NCI-H460 (cell line): ENCODE data around the gene DENND1A. TPM values are rescaled to one million over a fixed set of nuclear protein-coding genes. Genes with fewer than 3 reads are reported as not detected.

Source experiments
- DNase-seq: peaks from one replicate; pipeline ENCODE4 v3.0.0-alpha.2; 2016; ENCODE audit warnings: low read depth; ENCODE audit errors: extremely low read depth
- total RNA-seq: library from RNA; depleted of rRNA; stranded (reverse); fragments of >200 nt; shearing (Covaris generic); gene quantifications from 2 replicates; pipeline ENCODE4 v1.2.3, GENCODE V29; 2014

The DENND1A gene
- total RNA-seq, 1 experiment from 2014 or later = 32.7 TPM

DNA sequence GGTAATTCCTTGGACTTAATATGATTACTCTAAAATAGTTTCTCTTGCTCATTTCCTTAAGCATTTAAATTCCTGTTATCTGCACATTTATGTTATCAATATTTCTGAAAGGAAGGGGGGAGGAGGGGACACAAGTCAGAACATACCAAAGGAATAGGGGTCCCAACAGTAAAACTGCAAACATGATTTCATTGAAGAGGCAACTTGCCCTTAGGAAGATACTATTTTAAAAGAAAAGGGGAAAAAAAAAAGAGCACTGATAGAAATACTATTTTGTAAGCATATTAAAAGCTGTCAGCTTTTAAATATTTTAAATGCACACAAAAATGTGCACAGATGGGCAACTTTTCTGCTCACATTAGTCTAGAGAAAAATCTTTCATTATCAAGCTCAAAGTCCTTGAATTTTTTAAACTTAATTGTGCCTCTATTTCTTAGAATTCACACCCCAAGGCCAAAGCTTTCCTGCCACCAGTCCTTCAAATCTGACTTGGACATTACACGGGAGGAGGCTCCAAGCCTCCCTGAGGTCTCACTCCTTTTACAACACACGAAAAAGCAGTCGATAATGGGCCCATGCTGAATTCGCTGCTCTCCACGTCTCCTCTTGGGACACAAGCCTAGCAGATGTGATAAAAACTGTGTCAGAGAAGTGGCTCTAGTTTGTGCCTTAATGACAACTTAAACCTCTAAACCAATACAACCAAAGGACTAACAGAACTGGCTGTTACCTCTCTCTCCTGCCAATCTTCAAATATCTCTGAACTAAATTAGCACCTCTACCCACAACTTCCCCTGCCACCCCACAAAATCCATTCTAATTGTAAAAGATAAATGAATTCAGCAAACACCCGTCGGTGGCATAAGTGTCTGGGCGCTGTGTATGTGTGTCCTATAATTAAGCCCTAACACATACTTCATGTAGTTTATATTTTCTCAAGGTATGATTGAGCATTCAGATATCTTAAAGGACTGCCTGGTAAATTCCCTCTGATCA lies 154.3 kb downstream of the DENND1A start:
- no peak for DNase-seq

DNA sequence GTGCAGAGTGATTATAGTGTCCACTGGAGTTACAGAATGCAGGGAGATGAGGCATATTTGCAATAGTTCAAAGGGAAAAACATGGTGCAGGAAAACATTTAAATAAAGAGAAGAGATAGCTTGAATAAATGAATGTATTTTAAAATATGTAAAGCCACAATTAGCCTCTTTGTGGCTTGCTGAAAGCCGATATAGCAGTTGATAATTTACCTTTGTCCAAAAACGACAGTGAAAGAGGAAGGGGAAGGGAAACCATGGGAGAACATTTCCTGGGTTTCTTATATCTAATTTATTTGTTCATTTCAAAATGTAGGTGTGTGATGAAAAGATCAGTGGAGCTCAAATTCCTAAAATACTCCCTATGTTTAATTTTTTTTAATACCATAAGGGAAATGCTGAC lies 156.1 kb downstream of the DENND1A start:
- DNase-seq = no peak

GRCh38 chr9:123772967-123773366 lies 157.0 kb downstream of the DENND1A start:
- DNase-seq = no peak

DNA sequence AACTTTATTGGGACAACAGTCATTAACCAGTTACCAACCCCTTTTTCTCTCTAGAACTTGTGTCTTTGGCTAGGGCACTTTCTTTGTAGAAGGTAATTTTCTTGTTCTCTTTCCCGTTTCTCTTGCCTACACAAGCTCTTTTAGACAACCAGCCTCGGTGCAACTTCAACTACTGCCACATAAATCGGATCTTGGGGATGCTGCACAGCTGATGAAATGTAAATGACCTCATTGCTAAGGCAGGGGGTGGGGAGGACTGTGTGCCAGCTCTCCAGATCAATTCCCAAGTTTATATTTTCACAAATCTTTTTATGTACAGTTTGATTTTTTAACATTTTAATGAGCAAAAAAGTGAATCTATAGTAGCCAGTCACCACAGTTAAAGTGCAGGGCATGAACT lies 157.6 kb downstream of the DENND1A start:
- DNase-seq = no peak

- DNase-seq = no peak
Observed at GRCh38 chr9:123771690-123772089, 158.2 kb downstream of the DENND1A start.

GRCh38 chr9:123769719-123770118 lies 160.2 kb downstream of the DENND1A start:
- DNase-seq = no peak

- DNase-seq = no peak
Observed at GRCh38 chr9:123763910-123764588, 165.9 kb downstream of the DENND1A start.

DNA sequence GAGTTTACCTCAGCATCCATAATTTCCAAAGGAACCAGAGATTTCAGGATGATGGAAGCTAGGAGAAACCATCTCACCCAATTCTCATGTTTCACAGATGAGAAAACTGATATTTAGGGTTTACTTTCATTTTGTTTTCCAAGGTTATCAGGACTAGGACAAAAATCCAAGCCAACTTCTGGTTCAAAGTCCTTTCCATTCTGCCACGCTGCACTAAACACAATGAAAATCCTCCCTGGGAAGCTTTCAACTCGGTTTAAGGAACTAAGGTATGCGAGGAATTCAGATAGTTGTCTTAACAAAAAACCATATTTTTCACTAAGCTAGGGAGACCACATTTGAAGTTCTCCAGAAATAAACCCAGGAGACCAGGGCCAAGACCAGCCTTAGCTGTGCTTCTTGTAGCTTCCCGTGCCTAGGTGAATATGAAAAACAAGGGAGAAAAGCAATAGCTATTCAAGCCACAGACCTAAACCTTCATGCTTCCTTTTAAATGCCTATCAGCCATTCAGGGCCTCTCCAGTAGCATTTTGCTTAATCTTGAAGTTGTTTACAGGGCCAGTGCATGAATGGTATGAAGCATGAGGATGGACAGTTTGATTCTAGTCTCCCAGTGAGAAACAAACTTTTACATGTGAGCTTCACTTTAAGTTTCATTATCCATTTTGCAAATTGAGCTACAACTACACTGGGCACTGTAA lies 167.9 kb downstream of the DENND1A start:
- DNase-seq = no peak

DNA sequence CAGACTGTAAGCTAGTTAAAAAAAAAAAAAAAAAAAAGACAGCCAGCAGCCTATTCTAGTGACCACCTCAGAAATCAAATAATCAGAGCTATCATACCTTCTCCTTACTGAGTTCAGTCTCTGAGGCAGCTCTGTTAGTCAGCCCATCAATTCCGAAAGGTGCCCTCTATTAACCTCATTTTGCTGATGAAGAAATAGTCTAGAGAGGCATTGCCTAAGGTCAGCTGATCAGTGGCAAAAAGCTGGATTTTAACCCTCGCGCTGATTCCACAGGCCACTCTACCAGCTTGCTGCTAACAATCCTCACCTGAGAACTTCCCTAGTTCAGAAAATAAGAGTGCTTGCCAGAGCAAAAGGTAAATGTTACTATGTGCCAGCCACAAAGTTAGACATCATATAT lies 172.0 kb downstream of the DENND1A start:
- no peak for DNase-seq

DNA sequence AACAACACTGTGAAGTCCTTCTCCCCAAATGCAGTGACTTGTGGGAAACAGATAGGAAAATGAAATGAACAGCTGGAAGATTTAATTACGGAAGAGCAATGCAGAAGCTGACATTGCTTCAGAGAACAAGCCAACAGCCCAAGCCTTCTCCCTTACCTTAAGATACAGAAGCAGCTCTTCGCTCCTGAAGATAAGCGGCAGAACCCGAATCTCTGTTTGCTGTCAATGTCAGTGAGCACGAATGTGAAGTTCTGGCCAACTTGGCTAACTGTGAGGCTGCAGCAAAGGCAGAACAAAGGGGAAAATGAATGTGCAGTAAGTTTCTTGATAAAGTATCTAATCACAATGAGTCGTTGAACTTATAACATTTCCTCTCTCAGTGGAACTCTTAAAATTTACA lies 172.4 kb downstream of the DENND1A start:
- no peak for DNase-seq

DNA sequence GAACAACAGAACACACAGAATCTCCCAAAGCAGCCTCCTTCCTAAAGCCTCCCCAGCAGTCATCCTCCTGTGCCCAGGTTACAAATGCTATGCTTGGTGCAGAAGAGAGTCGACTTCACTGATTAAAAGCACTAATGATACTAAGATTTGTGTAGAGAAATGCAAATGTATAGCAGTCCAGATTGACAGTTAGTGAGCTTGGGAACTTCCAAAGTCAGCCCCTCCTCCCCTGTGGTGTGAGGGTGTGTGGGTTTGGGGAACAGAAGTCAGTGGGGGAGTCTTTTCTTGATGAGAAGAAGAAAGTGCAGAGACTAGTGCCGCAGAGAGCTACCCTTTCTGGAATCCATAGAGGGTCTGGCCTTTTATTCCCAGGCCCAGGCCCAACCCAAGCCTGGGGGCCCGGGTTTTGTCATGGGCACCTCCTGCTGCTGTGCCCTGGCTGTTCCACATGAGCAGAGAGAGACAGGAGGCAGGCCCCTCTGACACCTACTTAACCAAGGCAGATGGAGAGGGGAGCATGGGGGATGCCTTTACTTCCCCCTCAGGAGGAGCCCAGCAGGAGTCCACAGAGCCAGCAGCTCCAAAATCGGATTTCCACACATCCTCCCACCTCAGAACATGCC lies 173.3 kb downstream of the DENND1A start:
- DNase-seq = no peak

- no peak for DNase-seq
Observed at GRCh38 chr9:123753669-123754258, 176.2 kb downstream of the DENND1A start.

- DNase-seq = no peak
Observed at GRCh38 chr9:123753016-123753415, 176.9 kb downstream of the DENND1A start.

GRCh38 chr9:123749580-123750202 lies 180.2 kb downstream of the DENND1A start:
- no peak for DNase-seq

DNA sequence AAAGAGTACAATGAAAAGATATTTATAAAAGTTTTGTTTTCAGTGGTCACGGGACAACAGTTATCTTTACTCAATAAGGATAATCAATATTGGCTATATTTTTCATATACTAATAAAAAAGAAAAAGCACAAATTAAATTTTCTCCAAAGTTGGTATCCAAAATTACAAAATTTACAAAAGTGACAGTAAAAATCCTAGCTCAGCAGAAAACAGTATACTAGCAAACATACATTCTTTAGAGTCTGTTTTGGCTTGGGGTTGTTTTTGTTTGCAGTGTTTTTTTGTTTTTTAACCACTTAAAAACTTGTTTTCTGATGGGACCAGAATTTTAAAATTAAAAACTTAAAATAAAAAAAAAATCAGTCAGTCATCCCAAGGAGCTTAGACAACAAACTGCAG lies 183.2 kb downstream of the DENND1A start:
- DNase-seq = no peak

- no peak for DNase-seq
Observed at GRCh38 chr9:123745933-123746332, 184.0 kb downstream of the DENND1A start.

- DNase-seq = no peak
Observed at GRCh38 chr9:123745451-123745850, 184.5 kb downstream of the DENND1A start.

DNA sequence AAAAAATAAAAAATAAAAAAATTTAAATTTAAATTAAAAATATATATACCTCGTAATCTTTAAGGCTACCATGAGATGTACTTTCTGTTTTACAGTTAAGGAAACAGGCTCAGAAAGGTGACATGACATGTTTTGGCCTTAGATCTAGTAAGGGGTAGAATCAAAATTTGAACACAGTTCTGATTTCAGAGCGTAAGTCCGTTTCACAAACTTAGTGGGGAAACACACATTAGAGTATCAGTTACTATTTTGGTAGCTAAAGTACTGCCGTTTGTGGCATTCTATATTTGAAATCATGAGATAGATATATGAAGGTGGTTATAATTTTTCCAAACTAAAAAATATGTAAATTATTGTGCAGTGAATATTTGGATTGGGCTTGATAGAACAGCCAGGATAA lies 186.2 kb downstream of the DENND1A start:
- DNase-seq = no peak

GRCh38 chr9:123742009-123742767 lies 187.7 kb downstream of the DENND1A start:
- DNase-seq = no peak
